ENCODE results near the gene CENPB. TPM values are rescaled to one million over a fixed set of nuclear protein-coding genes. Genes with fewer than 3 reads are reported as not detected.

The CENPB gene
- total and polyA plus RNA-seq, 10 of the 15 experiments (the other 5 are each of a cell fraction or from before 2014, with no cell fraction given) = 0.16 to 71.2 (median 14.0) TPM

DNA sequence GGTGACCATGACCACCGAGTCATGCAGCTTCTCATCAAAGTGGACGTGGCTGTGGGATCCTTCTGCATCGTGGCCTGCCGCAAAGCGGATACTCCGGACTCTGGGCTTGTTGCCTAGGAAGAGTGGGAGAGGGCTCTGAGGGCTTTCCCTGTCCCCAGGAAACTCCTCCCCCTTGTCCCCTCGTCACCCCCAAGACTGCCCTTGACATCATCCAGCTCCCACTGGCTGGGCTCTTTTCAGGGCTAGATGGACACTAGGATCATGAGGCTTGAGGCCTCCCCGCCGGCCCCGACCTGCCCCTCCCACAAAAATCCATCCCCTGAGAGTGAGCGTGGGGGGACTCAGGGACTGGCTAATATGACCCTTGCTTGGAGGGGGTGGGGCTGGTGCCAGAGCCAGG is 28.0 kb downstream of the CENPB start:
- H3K27ac ChIP-seq (ENCODE audit: control insufficient read depth, insufficient read depth) = no peak overlapping the region
- ChIA-PET CTCF (interaction anchor here (1.6 to 3.3 kb wide), 2 partner anchors 9 to 96 kb away, joined by 4 to 29 read pairs; partner anchors contain the start of gene ADISSP), POLR2A (no interaction called here), RAD21 (ENCODE audit: unreplicated experiment) (no interaction called here), SMC1A (ENCODE audit: uncharacterized antibody, unreplicated experiment) (interaction anchor here (2.0 kb wide), 1 partner anchor 11 kb away, joined by 6 read pairs; no protein-coding TSS in a partner anchor)
- no peak overlapping the region for H2AFZ ChIP-seq (ENCODE audit: control insufficient read depth, low read depth, low read length)
- H3K4me1 ChIP-seq (ENCODE audit: control insufficient read depth, insufficient read depth, low read length) = peaks cover 5% of the 10 kb centered on the region; the same call in 1 of the 2 replicates
- H3K9me3 ChIP-seq (replicated peaks; ENCODE audit: control insufficient read depth, insufficient read depth, low read length) = no peaks in the 10 kb centered on the region
- ATAC-seq (no peak), DNase-seq (ENCODE audit: low read depth, low spot score) (no peak), FAIRE-seq (no peak)
- no peak overlapping the region for H3K4me3 ChIP-seq
- in situ Hi-C loops (cut with MboI) = no loop called here
- WGBS (ENCODE audit: insufficient coverage, insufficient replicate concordance, low lambda C conversion rate, missing lambda C conversion rate) = 77% methylated on average over 11 of the region's 11 CpGs
- no TSS peak for BruUV-seq (replicated peaks)
- no peak for TF ChIP-seq RB1 (IDR thresholded peaks at IDR 0.05; ENCODE audit: borderline replicate concordance)
- TF ChIP-seq RUNX3 (IDR thresholded peaks at IDR 0.05; ENCODE audit: low read length) = no peak
- TF ChIP-seq POLR2AphosphoS5 (IDR thresholded peaks at IDR 0.05; ENCODE audit: low read length) = no peak
- no peak for TF ChIP-seq EP300 (IDR thresholded peaks at IDR 0.05; ENCODE audit: borderline replicate concordance in 1 of 2, control insufficient read depth in 1 of 2, low read depth in 2 of 2, low read length in 2 of 2)
- no peak for TF ChIP-seq HDGF (IDR thresholded peaks at IDR 0.05)
- no peaks in the 10 kb centered on the region for H3K27me3 ChIP-seq (replicated peaks in 1 of 2; ENCODE audit: control insufficient read depth in 2 of 2, insufficient read depth in 2 of 2, low read length in 1 of 2)
- no peak overlapping the region for H3K9ac ChIP-seq (ENCODE audit: control insufficient read depth, insufficient read depth, low read length)
- no peaks in the 10 kb centered on the region for H4K20me1 ChIP-seq (ENCODE audit: control insufficient read depth, insufficient read depth)
- no peak overlapping the region for H3K4me2 ChIP-seq (ENCODE audit: control insufficient read depth, insufficient read depth)
- no peaks in the 10 kb centered on the region for H3K79me2 ChIP-seq (ENCODE audit: control insufficient read depth, insufficient read depth, low read length)
- peaks cover 0 to 2% of the 10 kb centered on the region in 2 experiments; a peak in 1 of 4 replicates for H3K36me3 ChIP-seq (ENCODE audit: control insufficient read depth in 2 of 2, insufficient read depth in 2 of 2, low read length in 1 of 2)
- intact Hi-C loops (cut with micrococcal nuclease; ENCODE audit: unreplicated experiment) = no loop called here

DNA sequence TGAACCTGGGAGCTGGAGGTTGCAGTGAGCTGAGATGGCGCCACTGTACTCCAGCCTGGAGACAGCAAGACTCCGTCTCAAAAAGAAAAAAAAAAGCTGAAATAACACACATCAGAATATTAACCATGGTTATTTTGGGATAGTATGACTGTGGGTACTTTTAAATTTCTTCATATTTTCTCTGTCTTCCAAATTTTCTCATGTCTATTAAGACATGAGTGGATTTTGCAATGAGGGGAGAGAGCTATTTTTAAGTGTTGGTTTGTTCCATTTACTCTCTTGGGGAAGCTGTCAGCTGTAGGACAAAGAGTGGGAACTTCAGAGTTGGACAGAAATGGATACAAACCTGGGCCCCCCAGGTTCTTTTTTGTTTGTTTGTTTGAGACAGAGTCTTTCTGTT is 29.3 kb downstream of the CENPB start:
- 85% methylated on average over 2 of the region's 2 CpGs for WGBS (ENCODE audit: insufficient coverage, insufficient replicate concordance, low lambda C conversion rate, missing lambda C conversion rate)
- H4K20me1 ChIP-seq (ENCODE audit: control insufficient read depth, insufficient read depth) = no peaks in the 10 kb centered on the region
- FAIRE-seq (no peak), DNase-seq (ENCODE audit: low read depth, low spot score) (no peak), ATAC-seq (no peak)
- H3K27ac ChIP-seq (ENCODE audit: control insufficient read depth, insufficient read depth) = no peak overlapping the region
- in situ Hi-C loops (cut with MboI) = no loop called here
- SMC1A ChIA-PET (ENCODE audit: uncharacterized antibody, unreplicated experiment) = interaction anchor here (0.6 to 2.0 kb wide), 2 partner anchors 9 to 18 kb away, joined by 4 to 6 read pairs; no protein-coding TSS in a partner anchor
- H3K4me1 ChIP-seq (ENCODE audit: control insufficient read depth, insufficient read depth, low read length) = peaks cover 5% of the 10 kb centered on the region; the same call in 1 of the 2 replicates
- intact Hi-C loops (cut with micrococcal nuclease; ENCODE audit: unreplicated experiment) = no loop called here
- no peak overlapping the region for H3K9ac ChIP-seq (ENCODE audit: control insufficient read depth, insufficient read depth, low read length)
- POLR2A ChIA-PET = interaction anchor here (1.0 kb wide), 1 partner anchor 21 kb away, joined by 3 read pairs; no protein-coding TSS in a partner anchor
- peaks cover 0 to 2% of the 10 kb centered on the region in 2 experiments; a peak in 1 of 4 replicates for H3K36me3 ChIP-seq (ENCODE audit: control insufficient read depth in 2 of 2, insufficient read depth in 2 of 2, low read length in 1 of 2)
- no peak overlapping the region for H3K4me2 ChIP-seq (ENCODE audit: control insufficient read depth, insufficient read depth)
- CTCF ChIA-PET = interaction anchor here (0.5 to 3.3 kb wide), 10 partner anchors 10 to 1013 kb away, joined by 3 to 29 read pairs (median 4); partner anchors contain the start of genes ADISSP and SPEF1
- BruUV-seq (replicated peaks) = no TSS peak
- no peaks in the 10 kb centered on the region for H3K79me2 ChIP-seq (ENCODE audit: control insufficient read depth, insufficient read depth, low read length)
- H3K4me3 ChIP-seq = no peak overlapping the region
- H3K27me3 ChIP-seq (replicated peaks in 1 of 2; ENCODE audit: control insufficient read depth in 2 of 2, insufficient read depth in 2 of 2, low read length in 1 of 2) = no peaks in the 10 kb centered on the region
- no peak overlapping the region for H2AFZ ChIP-seq (ENCODE audit: control insufficient read depth, low read depth, low read length)
- RAD21 ChIA-PET (ENCODE audit: unreplicated experiment) = interaction anchor here (0.6 to 1.2 kb wide), 2 partner anchors 11 to 265 kb away, joined by 3 to 7 read pairs; partner anchors contain the start of gene ADISSP
- no peaks in the 10 kb centered on the region for H3K9me3 ChIP-seq (replicated peaks; ENCODE audit: control insufficient read depth, insufficient read depth, low read length)
- no peak for TF ChIP-seq SMAD5 (IDR thresholded peaks at IDR 0.05; ENCODE audit: low read depth)
- TF ChIP-seq, protein P1, sequence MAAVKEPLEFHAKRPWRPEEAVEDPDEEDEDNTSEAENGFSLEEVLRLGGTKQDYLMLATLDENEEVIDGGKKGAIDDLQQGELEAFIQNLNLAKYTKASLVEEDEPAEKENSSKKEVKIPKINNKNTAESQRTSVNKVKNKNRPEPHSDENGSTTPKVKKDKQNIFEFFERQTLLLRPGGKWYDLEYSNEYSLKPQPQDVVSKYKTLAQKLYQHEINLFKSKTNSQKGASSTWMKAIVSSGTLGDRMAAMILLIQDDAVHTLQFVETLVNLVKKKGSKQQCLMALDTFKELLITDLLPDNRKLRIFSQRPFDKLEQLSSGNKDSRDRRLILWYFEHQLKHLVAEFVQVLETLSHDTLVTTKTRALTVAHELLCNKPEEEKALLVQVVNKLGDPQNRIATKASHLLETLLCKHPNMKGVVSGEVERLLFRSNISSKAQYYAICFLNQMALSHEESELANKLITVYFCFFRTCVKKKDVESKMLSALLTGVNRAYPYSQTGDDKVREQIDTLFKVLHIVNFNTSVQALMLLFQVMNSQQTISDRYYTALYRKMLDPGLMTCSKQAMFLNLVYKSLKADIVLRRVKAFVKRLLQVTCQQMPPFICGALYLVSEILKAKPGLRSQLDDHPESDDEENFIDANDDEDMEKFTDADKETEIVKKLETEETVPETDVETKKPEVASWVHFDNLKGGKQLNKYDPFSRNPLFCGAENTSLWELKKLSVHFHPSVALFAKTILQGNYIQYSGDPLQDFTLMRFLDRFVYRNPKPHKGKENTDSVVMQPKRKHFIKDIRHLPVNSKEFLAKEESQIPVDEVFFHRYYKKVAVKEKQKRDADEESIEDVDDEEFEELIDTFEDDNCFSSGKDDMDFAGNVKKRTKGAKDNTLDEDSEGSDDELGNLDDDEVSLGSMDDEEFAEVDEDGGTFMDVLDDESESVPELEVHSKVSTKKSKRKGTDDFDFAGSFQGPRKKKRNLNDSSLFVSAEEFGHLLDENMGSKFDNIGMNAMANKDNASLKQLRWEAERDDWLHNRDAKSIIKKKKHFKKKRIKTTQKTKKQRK (IDR thresholded peaks at IDR 0.05; ENCODE audit: low read depth, low read length) = no peak
- TF ChIP-seq NR2C2 (IDR thresholded peaks at IDR 0.05; ENCODE audit: borderline replicate concordance, control insufficient read depth, insufficient read length, low read depth) = no peak
- TF ChIP-seq POLR2AphosphoS5 (IDR thresholded peaks at IDR 0.05; ENCODE audit: low read length) = no peak
- TF ChIP-seq, protein P2, sequence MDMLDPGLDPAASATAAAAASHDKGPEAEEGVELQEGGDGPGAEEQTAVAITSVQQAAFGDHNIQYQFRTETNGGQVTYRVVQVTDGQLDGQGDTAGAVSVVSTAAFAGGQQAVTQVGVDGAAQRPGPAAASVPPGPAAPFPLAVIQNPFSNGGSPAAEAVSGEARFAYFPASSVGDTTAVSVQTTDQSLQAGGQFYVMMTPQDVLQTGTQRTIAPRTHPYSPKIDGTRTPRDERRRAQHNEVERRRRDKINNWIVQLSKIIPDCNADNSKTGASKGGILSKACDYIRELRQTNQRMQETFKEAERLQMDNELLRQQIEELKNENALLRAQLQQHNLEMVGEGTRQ (IDR thresholded peaks at IDR 0.05; ENCODE audit: borderline replicate concordance, low read depth, low read length) = no peak
- TF ChIP-seq ZZZ3 (IDR thresholded peaks at IDR 0.05; ENCODE audit: control insufficient read depth, insufficient read length, low read depth) = no peak
- TF ChIP-seq TARDBP (IDR thresholded peaks at IDR 0.05; ENCODE audit: borderline replicate concordance) = no peak
- TF ChIP-seq NFXL1 (IDR thresholded peaks at IDR 0.05; ENCODE audit: borderline replicate concordance) = no peak
- TF ChIP-seq RB1 (IDR thresholded peaks at IDR 0.05; ENCODE audit: borderline replicate concordance) = no peak
